Neural cell (in vitro differentiated cells): ENCODE data around the gene MIPOL1.
"Not testable (repeated sequence)": the region's sequence is repeated elsewhere in the genome, so short reads cannot be mapped to it uniquely, and the experiment has no call there.

Experiments used
- CTCF ChIP-seq: fragments of 450-650 bp; IDR thresholded peaks from 2 replicates; pipeline ENCODE4 v1.5.1; 2014; ENCODE audit warnings: antibody characterized with exemption, mild to moderate bottlenecking, moderate library complexity; ENCODE audit not compliant: poor library complexity, severe bottlenecking
- EP300 ChIP-seq: fragments of 450-650 bp; conservative IDR thresholded peaks from 2 replicates; pipeline ENCODE4 v1.6.1; 2014; ENCODE audit warnings: antibody characterized with exemption, mild to moderate bottlenecking, moderate library complexity; ENCODE audit not compliant: poor library complexity, severe bottlenecking
- EZH2 ChIP-seq: fragments of 200-600, 300-800 bp; shearing (Covaris generic), sonication (generic); IDR thresholded peaks from 2 replicates; pipeline ENCODE4 v1.6.1; 2014; ENCODE audit warnings: antibody characterized with exemption, low read length, borderline replicate concordance, mild to moderate bottlenecking; ENCODE audit not compliant: insufficient read depth, poor library complexity, severe bottlenecking
- POLR2AphosphoS5 ChIP-seq: IDR thresholded peaks from 2 replicates; pipeline ENCODE4 v1.6.1; 2012
- TF ChIP-seq, protein P1 (sequence below): IDR thresholded peaks from 2 replicates; pipeline ENCODE4 v1.6.1; 2012; ENCODE audit warnings: borderline replicate concordance

GRCh38 chr14:37236044-37236443 is 38.3 kb downstream of the MIPOL1 start:
- TF ChIP-seq, protein P1, sequence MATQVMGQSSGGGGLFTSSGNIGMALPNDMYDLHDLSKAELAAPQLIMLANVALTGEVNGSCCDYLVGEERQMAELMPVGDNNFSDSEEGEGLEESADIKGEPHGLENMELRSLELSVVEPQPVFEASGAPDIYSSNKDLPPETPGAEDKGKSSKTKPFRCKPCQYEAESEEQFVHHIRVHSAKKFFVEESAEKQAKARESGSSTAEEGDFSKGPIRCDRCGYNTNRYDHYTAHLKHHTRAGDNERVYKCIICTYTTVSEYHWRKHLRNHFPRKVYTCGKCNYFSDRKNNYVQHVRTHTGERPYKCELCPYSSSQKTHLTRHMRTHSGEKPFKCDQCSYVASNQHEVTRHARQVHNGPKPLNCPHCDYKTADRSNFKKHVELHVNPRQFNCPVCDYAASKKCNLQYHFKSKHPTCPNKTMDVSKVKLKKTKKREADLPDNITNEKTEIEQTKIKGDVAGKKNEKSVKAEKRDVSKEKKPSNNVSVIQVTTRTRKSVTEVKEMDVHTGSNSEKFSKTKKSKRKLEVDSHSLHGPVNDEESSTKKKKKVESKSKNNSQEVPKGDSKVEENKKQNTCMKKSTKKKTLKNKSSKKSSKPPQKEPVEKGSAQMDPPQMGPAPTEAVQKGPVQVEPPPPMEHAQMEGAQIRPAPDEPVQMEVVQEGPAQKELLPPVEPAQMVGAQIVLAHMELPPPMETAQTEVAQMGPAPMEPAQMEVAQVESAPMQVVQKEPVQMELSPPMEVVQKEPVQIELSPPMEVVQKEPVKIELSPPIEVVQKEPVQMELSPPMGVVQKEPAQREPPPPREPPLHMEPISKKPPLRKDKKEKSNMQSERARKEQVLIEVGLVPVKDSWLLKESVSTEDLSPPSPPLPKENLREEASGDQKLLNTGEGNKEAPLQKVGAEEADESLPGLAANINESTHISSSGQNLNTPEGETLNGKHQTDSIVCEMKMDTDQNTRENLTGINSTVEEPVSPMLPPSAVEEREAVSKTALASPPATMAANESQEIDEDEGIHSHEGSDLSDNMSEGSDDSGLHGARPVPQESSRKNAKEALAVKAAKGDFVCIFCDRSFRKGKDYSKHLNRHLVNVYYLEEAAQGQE, result not testable (repeated sequence)
- not testable (repeated sequence) for TF ChIP-seq CTCF, EP300, POLR2AphosphoS5, EZH2
